IPS DF 6.9 (cell line): Measurements from ENCODE around the gene FOXD3.
A peak's percentile ranks its signal among the peaks of the same experiment; 100 is the strongest.

Source experiments
- DNase-seq: peaks from one replicate; pipeline ENCODE4 v3.0.0-alpha.2; 2013; ENCODE audit warnings: low read depth, low spot score
- H3K27ac ChIP-seq: one replicate; pipeline ENCODE4 v1.5.1; 2013; ENCODE audit warnings: low read length, control low read depth
- H3K27me3 ChIP-seq: 2 replicates; pipeline ENCODE4 v1.6.1; 2013; ENCODE audit warnings: mild to moderate bottlenecking, low read length; ENCODE audit not compliant: control insufficient read depth, insufficient read depth
- H3K36me3 ChIP-seq: 2 replicates; pipeline ENCODE4 v1.6.1; 2013; ENCODE audit warnings: low read length; ENCODE audit not compliant: control insufficient read depth, insufficient read depth
- H3K4me1 ChIP-seq: 2 replicates; pipeline ENCODE4 v1.6.1; 2013; ENCODE audit warnings: low read length; ENCODE audit not compliant: control insufficient read depth, insufficient read depth
- H3K4me3 ChIP-seq: 2 replicates; pipeline ENCODE4 v1.5.1; 2013; ENCODE audit warnings: mild to moderate bottlenecking, low read length
- H3K9me3 ChIP-seq: 2 replicates; pipeline ENCODE4 v1.6.1; 2013; ENCODE audit warnings: low read length, inconsistent platforms; ENCODE audit not compliant: control insufficient read depth, insufficient read depth
- WGBS: extraction: QIAGEN DNeasy Blood & Tissue Kit; methylation state at CpG from one replicate; pipeline ENCODE4 v1.1.7; 2013; ENCODE audit warnings: mixed read lengths, missing lambda C conversion rate; ENCODE audit not compliant: insufficient read length, insufficient coverage; 5-methylcytosine and 5-hydroxymethylcytosine counted together

Gene FOXD3

DNA sequence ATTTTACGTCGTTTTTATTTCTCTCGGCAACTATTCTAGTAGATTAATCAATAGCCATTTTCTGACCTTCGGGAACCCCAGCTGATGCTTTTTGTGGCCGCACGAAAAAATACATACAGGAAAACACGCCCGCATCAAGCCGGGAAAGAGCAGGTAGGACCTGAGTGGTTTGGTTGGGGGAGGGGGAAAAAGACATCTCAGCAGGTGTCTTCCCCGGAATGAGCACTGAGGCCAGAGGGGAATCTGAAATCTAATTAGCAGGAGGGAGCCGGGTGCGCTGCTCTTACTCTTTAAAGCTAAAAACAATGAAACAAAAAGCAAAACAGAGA, 618 bp upstream of the FOXD3 start:
- H3K36me3 ChIP-seq = no peaks in the 10 kb centered on the region
- peaks cover 4% of the 10 kb centered on the region; the same call in 1 of the 2 replicates for H3K4me1 ChIP-seq
- H3K9me3 ChIP-seq = no peaks in the 10 kb centered on the region
- no CpG with 5 or more reads among the region's 12 CpGs for WGBS
- H3K27ac ChIP-seq = no peak overlapping the region
- H3K4me3 ChIP-seq = peak overlapping the region; percentile 68; the same call in 1 of the 2 replicates
- H3K27me3 ChIP-seq = no peaks in the 10 kb centered on the region; the same call in 1 of the 2 replicates
- DNase-seq = no peak

DNA sequence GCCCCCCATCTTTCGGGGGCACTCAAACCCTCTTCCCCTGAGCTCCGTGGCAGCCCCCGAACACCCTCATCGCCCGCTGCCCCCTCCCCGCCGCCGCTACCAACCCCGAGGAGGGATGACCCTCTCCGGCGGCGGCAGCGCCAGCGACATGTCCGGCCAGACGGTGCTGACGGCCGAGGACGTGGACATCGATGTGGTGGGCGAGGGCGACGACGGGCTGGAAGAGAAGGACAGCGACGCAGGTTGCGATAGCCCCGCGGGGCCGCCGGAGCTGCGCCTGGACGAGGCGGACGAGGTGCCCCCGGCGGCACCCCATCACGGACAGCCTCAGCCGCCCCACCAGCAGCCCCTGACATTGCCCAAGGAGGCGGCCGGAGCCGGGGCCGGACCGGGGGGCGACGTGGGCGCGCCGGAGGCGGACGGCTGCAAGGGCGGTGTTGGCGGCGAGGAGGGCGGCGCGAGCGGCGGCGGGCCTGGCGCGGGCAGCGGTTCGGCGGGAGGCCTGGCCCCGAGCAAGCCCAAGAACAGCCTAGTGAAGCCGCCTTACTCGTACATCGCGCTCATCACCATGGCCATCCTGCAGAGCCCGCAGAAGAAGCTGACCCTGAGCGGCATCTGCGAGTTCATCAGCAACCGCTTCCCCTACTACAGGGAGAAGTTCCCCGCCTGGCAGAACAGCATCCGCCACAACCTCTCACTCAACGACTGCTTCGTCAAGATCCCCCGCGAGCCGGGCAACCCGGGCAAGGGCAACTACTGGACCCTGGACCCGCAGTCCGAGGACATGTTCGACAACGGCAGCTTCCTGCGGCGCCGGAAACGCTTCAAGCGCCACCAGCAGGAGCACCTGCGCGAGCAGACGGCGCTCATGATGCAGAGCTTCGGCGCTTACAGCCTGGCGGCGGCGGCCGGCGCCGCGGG, 837 bp downstream of the FOXD3 start:
- Histone ChIP-seq H3K36me3 (no peaks in the 10 kb centered on the region), H3K27me3 (no peaks in the 10 kb centered on the region; the same call in 1 of the 2 replicates), H3K4me3 (peak overlapping the region; percentile 68), H3K9me3 (no peaks in the 10 kb centered on the region), H3K27ac (no peak overlapping the region), H3K4me1 (peaks cover 6% of the 10 kb centered on the region; the same call in 1 of the 2 replicates)
- no peak for DNase-seq
- WGBS = no CpG with 5 or more reads among the region's 104 CpGs

- no CpG with 5 or more reads among the region's 114 CpGs for WGBS
- Histone ChIP-seq H3K27me3 (no peaks in the 10 kb centered on the region; the same call in 1 of the 2 replicates), H3K4me1 (peaks cover 7% of the 10 kb centered on the region), H3K27ac (no peak overlapping the region), H3K4me3 (peak overlapping the region; percentile 68), H3K36me3 (no peaks in the 10 kb centered on the region), H3K9me3 (no peaks in the 10 kb centered on the region)
- no peak for DNase-seq
These were observed 1.8 kb downstream of the FOXD3 start for GRCh38 chr1:63323865-63324778.

GRCh38 chr1:63324779-63325119, 2.4 kb downstream of the FOXD3 start:
- Histone ChIP-seq H3K4me1 (peaks cover 7% of the 10 kb centered on the region), H3K4me3 (peak overlapping the region; percentile 68; the same call in 1 of the 2 replicates)
- WGBS = no CpG with 5 or more reads among the region's 7 CpGs

DNA sequence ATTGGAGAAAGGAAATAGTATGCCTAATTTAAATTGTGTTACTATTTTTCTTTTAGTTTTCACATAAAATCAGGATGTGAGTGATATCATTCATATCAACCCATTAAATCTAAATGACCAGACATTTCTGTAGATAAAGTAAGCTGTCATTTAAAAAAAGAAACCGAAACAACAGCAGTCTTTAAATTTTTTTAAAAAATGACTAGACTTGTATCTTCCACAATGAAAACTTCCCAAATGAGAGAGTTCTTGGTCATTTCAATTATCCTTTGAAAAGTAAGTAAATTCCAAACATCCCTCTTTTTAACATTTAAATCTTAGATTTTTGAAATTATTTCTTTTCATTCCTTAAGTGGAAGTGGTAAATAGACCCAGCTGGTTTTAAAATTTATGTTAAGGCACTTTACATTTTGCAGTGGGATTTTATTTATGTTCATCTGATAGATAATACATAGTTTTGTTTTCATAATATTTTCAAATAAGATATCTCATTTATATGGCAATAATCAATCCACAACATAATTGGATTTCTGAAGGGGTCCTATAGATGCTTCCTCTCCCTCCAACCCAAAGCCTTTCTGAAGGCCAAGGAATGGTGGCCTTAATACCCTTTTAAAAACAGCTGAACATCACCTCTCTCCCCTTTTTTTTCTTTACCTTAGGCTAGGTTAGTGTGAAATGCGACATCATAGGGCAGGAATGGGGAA, 3.1 kb downstream of the FOXD3 start:
- Histone ChIP-seq H3K9me3 (no peaks in the 10 kb centered on the region), H3K4me3 (no peak overlapping the region; the same call in 1 of the 2 replicates)
- no CpG with 5 or more reads among the region's 2 CpGs for WGBS

More at GRCh38 chr1:63324779-63325119, 2.4 kb downstream of the FOXD3 start:
- H3K9me3 ChIP-seq = no peaks in the 10 kb centered on the region
- no peaks in the 10 kb centered on the region; the same call in 1 of the 2 replicates for H3K27me3 ChIP-seq
- DNase-seq = no peak
- no peaks in the 10 kb centered on the region for H3K36me3 ChIP-seq
- no peak overlapping the region for H3K27ac ChIP-seq

GRCh38 chr1:63326106-63326472, 3.7 kb downstream of the FOXD3 start:
- H3K27me3 ChIP-seq = no peaks in the 10 kb centered on the region; the same call in 1 of the 2 replicates
- H3K36me3 ChIP-seq = no peaks in the 10 kb centered on the region
- H3K4me1 ChIP-seq = peaks cover 7% of the 10 kb centered on the region
- H3K4me3 ChIP-seq = peak overlapping the region; percentile 11; the same call in 1 of the 2 replicates
- no CpG with 5 or more reads among the region's 20 CpGs for WGBS
- no peaks in the 10 kb centered on the region for H3K9me3 ChIP-seq
- DNase-seq = no peak
- no peak overlapping the region for H3K27ac ChIP-seq

More for the DNA sequence above, 3.1 kb downstream of the FOXD3 start:
- Histone ChIP-seq H3K27ac (no peak overlapping the region), H3K27me3 (no peaks in the 10 kb centered on the region; the same call in 1 of the 2 replicates), H3K36me3 (no peaks in the 10 kb centered on the region), H3K4me1 (peaks cover 7% of the 10 kb centered on the region)
- no peak for DNase-seq

DNA sequence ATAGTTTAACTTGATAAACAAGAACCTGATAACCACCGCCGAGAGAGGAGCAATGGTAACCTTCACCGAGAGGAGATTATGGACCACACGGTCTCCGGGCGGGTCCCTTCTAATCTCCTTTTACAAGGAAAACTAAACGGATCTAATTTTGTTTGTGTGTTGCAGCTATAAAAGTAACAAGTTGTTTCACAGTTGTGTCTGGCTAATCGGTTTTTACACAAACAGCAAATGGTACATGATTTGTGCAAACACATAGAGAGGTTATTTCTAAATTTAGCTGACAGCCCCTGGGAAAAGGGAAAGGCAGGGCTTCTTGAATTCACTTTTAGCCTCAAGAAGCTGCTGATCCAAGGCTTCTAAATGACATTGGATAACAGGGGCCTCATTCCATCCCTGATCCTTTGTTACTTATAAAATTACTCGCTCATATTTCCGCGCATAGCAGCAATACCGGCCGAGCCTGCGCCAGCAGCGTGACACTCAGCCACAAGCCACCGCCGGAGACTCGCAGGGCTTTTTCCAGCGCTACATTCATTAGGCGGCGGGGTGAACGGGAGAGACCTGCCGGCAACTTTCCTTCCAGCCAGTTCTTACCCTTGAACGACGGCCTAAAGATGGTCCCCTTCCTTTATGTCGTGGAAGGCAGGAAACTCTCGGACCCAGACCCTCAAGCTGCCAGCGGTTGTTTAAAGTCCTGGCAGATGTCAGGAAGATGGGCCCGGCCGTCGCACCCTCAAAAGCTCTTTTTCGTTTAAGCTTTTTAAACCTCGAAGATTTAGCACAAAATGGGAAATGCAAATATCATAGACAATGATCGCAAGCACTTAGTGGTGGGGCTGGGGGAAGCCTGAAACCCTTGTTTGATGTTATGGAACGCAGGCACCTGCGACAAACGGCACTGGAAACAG, 4.4 kb downstream of the FOXD3 start:
- Histone ChIP-seq H3K4me3 (peak overlapping the region; percentile 11; the same call in 1 of the 2 replicates), H3K9me3 (no peaks in the 10 kb centered on the region), H3K27me3 (no peaks in the 10 kb centered on the region; the same call in 1 of the 2 replicates), H3K36me3 (no peaks in the 10 kb centered on the region), H3K27ac (no peak overlapping the region), H3K4me1 (peaks cover 7% of the 10 kb centered on the region)
- WGBS = no CpG with 5 or more reads among the region's 37 CpGs
- DNase-seq = no peak

- Histone ChIP-seq H3K36me3 (no peaks in the 10 kb centered on the region), H3K9me3 (no peaks in the 10 kb centered on the region), H3K27ac (no peak overlapping the region), H3K27me3 (no peaks in the 10 kb centered on the region; the same call in 1 of the 2 replicates), H3K4me3 (no peak overlapping the region; the same call in 1 of the 2 replicates), H3K4me1 (peaks cover 7% of the 10 kb centered on the region)
- peak; percentile 89 for DNase-seq
- WGBS = no CpG with 5 or more reads among the region's 25 CpGs
These were observed 5.2 kb downstream of the FOXD3 start for GRCh38 chr1:63327417-63328054.

GRCh38 chr1:63328122-63328521, 5.8 kb downstream of the FOXD3 start:
- H3K9me3 ChIP-seq = no peaks in the 10 kb centered on the region
- peaks cover 7% of the 10 kb centered on the region for H3K4me1 ChIP-seq
- WGBS = no CpG with 5 or more reads among the region's 8 CpGs
- no peak for DNase-seq
- H3K27ac ChIP-seq = no peak overlapping the region
- H3K4me3 ChIP-seq = no peak overlapping the region
- no peaks in the 10 kb centered on the region for H3K36me3 ChIP-seq
- no peaks in the 10 kb centered on the region; the same call in 1 of the 2 replicates for H3K27me3 ChIP-seq
